HepG2 (cell line): ENCODE data around the gene GRID1. TPM values are rescaled to one million over a fixed set of nuclear protein-coding genes. Genes with fewer than 3 reads are reported as not detected.
A peak's percentile ranks its signal among the peaks of the same experiment; 100 is the strongest.

Experiments used
- ATAC-seq: fragments of 200-7000 bp; cut with Tn5 transposase; 3 replicates; pipeline ENCODE4 v1.9.1; 2020; ENCODE audit warnings: mild to moderate bottlenecking, moderate library complexity
- BruUV-seq: library from RNA; stranded (reverse); fragments of 400-500 nt; replicated peaks from 2 replicates; lab custom pipeline; 2021; lab: Mats Ljungman, UMichigan
- CTCF ChIA-PET: fragments of 300-600 bp; formaldehyde crosslinking; extraction: SDS; loops from one replicate; lab custom pipeline; 2021; ENCODE audit warnings: low total read pairs, inconsistent platforms, low intra/inter-chr PET ratio; lab: Yijun Ruan, JAX
- POLR2A ChIA-PET: fragments of 350-600 bp; sonication (Branson Sonifier 250); formaldehyde crosslinking; loops from one replicate; lab custom pipeline; 2020; ENCODE audit warnings: antibody characterized with exemption, inconsistent platforms; lab: Yijun Ruan, JAX
- DNase-seq: peaks from one replicate; pipeline ENCODE4 v3.0.0-alpha.2; 2015; ENCODE audit warnings: low spot score
- FAIRE-seq: peaks from 3 replicates; lab custom pipeline; 2011; peaks lifted over from hg19 to GRCh38; lab: Jason Lieb, UNC
- H2AFZ ChIP-seq: one replicate; pipeline ENCODE4 v1.6.1; 2011; ENCODE audit warnings: low read length, inconsistent platforms
- H3K27ac ChIP-seq: fragments of 300-600 bp; 3 replicates; pipeline ENCODE4 v1.8.0; 2011; ENCODE audit warnings: mixed run types, mild to moderate bottlenecking, mixed read lengths, low read length, inconsistent platforms; ENCODE audit not compliant: insufficient read depth; ENCODE audit errors: extremely low read length
- H3K27me3 ChIP-seq, 2 experiments: fragments of 200-600 bp in 1 of 2; 2 replicates in 1 of 2; 3 replicates in 1 of 2; pipeline versions ENCODE4 v1.6.0 to v1.8.0; 2011; ENCODE audit warnings: low read length in 2 of 2, mild to moderate bottlenecking in 2 of 2, moderate library complexity in 2 of 2, inconsistent platforms in 1 of 2; ENCODE audit not compliant: insufficient read depth in 2 of 2, control insufficient read depth in 1 of 2
- H3K36me3 ChIP-seq, 2 experiments: fragments of 200-600 bp in 1 of 2; replicated peaks in 1 of 2; 2 replicates in 1 of 2; 3 replicates in 1 of 2; pipeline versions ENCODE4 v1.5.1 to v1.8.0; 2011; ENCODE audit warnings: low read length in 2 of 2, inconsistent platforms in 1 of 2; ENCODE audit not compliant: insufficient read depth in 2 of 2, control insufficient read depth in 1 of 2
- H3K4me1 ChIP-seq: 2 replicates; pipeline ENCODE4 v1.5.1; 2012; ENCODE audit warnings: low read length, inconsistent platforms; ENCODE audit not compliant: insufficient read depth
- H3K4me2 ChIP-seq: 2 replicates; pipeline ENCODE4 v1.6.0; 2011; ENCODE audit warnings: low read depth, low read length, inconsistent platforms
- H3K4me3 ChIP-seq, 3 experiments: fragments of 200-600 bp in 1 of 3; sonication (generic), shearing (Covaris generic) in 1 of 3; replicated peaks in 1 of 3; 2 replicates each; pipeline ENCODE4 v1.5.1; 2011 to 2016; ENCODE audit warnings: low read length in 3 of 3, inconsistent platforms in 2 of 3, low read depth in 2 of 3, mild to moderate bottlenecking in 2 of 3, control low read depth in 1 of 3, mixed read lengths in 1 of 3; ENCODE audit not compliant: insufficient read depth in 1 of 3
- H3K79me2 ChIP-seq: one replicate; pipeline ENCODE4 v1.6.1; 2011; ENCODE audit warnings: low read length, inconsistent platforms; ENCODE audit not compliant: insufficient read depth
- H3K9ac ChIP-seq: 2 replicates; pipeline ENCODE4 v1.6.0; 2011; ENCODE audit warnings: mild to moderate bottlenecking, low read depth, low read length, inconsistent platforms; ENCODE audit not compliant: insufficient read depth
- H3K9me3 ChIP-seq: 2 replicates; pipeline ENCODE4 v1.5.1; 2012; ENCODE audit warnings: mild to moderate bottlenecking, low read length
- H4K20me1 ChIP-seq: 2 replicates; pipeline ENCODE4 v1.6.0; 2011; ENCODE audit warnings: inconsistent platforms, mild to moderate bottlenecking, low read length, moderate library complexity; ENCODE audit not compliant: insufficient read depth
- ARNT2 ChIP-seq: sonication (generic); formaldehyde crosslinking; IDR thresholded peaks from 2 replicates; pipeline ENCODE4 v1.8.0; 2022; ENCODE audit warnings: mild to moderate bottlenecking, low read depth, missing genetic modification reagents, moderate library complexity
- ATM ChIP-seq: fragments of 450-650 bp; IDR thresholded peaks from 2 replicates; pipeline ENCODE4 v1.7.1; 2017; ENCODE audit warnings: mild to moderate bottlenecking, borderline replicate concordance
- CEBPB ChIP-seq: IDR thresholded peaks from 2 replicates; pipeline ENCODE4 v1.6.1; 2011; ENCODE audit warnings: low read depth, low read length, improper control_type of control experiment, borderline replicate concordance
- FOSL2 ChIP-seq: sonication (generic); formaldehyde crosslinking; IDR thresholded peaks from 2 replicates; pipeline ENCODE4 v1.4.0; 2020; ENCODE audit warnings: missing genetic modification reagents
- HNRNPH1 ChIP-seq: fragments of 200-400 bp; formaldehyde crosslinking; optimal IDR thresholded peaks from 2 replicates; pipeline ENCODE3; 2017; ENCODE audit warnings: mild to moderate bottlenecking, low read depth, low read length
- NCOA5 ChIP-seq: sonication (generic); formaldehyde crosslinking; IDR thresholded peaks from 2 replicates; pipeline ENCODE4 v1.4.0; 2020; ENCODE audit warnings: missing genetic modification reagents
- PLSCR1 ChIP-seq: sonication (generic); formaldehyde crosslinking; IDR thresholded peaks from 2 replicates; pipeline ENCODE4 v1.5.0; 2020; ENCODE audit warnings: missing genetic modification reagents, mild to moderate bottlenecking, borderline replicate concordance
- STAG1 ChIP-seq: sonication (generic); formaldehyde crosslinking; IDR thresholded peaks from 2 replicates; pipeline ENCODE4 v1.4.0; 2020; ENCODE audit warnings: missing genetic modification reagents
- ZNF124 ChIP-seq: sonication (generic); formaldehyde crosslinking; IDR thresholded peaks from 2 replicates; pipeline ENCODE4 v1.4.0; 2020; ENCODE audit warnings: missing genetic modification reagents
- ZNF614 ChIP-seq: IDR thresholded peaks from 2 replicates; pipeline ENCODE4 v1.6.1; 2018; ENCODE audit warnings: missing biosample characterization, missing genetic modification reagents, inconsistent platforms, borderline replicate concordance
- ZNF776 ChIP-seq: sonication (generic); formaldehyde crosslinking; IDR thresholded peaks from 2 replicates; pipeline ENCODE4 v1.4.0; 2020; ENCODE audit warnings: mild to moderate bottlenecking, missing genetic modification reagents
- WGBS: methylation state at CpG from one replicate; pipeline ENCODE4 v1.1.6; 2017; ENCODE audit warnings: low lambda C conversion rate; 5-methylcytosine and 5-hydroxymethylcytosine counted together
- in situ Hi-C: cut with HindIII; loops from 2 replicates; pipeline ENCODE4 v1.10.0; 2017; ENCODE audit warnings: low pct_unique_long_range_greater_than_20kb; ENCODE audit not compliant: extremely low pct_ligation_motif_present
- intact Hi-C: fragments of 100-400 bp; cut with micrococcal nuclease; formaldehyde crosslinking; loops from one replicate; pipeline ENCODE4 v1.10.0; 2022; ENCODE audit not compliant: unreplicated experiment
- polyA plus RNA-seq, 8 experiments: library from polyadenylated mRNA; depleted of rRNA in 3 of 8; stranded (reverse) in 7 of 8; unstranded in 1 of 8; fragments of >200 nt; fragmentation: Illumina TruSeq in 4 of 8; extraction: Trizol in 4 of 8; gene quantifications; 2 replicates each; pipeline versions ENCODE4 v1.2.1 to v1.2.3, GENCODE V29; 2011 to 2016; ENCODE audit warnings: low read depth in 4 of 8, missing spikeins in 1 of 8, mixed read lengths in 1 of 8; ENCODE audit not compliant: insufficient read depth in 1 of 8
- total RNA-seq, 5 experiments: library from RNA; depleted of rRNA; stranded (reverse); fragments of >200 nt; fragmentation: Illumina TruSeq; extraction: Trizol; gene quantifications; 2 replicates each; pipeline ENCODE4 v1.2.3, GENCODE V29; 2016; ENCODE audit warnings: low read depth in 1 of 5
- TF ChIP-seq, protein P1 (sequence below): sonication (generic); formaldehyde crosslinking; IDR thresholded peaks from 2 replicates; pipeline ENCODE4 v1.8.0; 2022; ENCODE audit warnings: missing genetic modification reagents, mild to moderate bottlenecking, borderline replicate concordance
- TF ChIP-seq, protein P2 (sequence below): sonication (generic); formaldehyde crosslinking; conservative IDR thresholded peaks from 2 replicates; pipeline ENCODE4 v1.5.0; 2020; ENCODE audit warnings: missing genetic modification reagents

The GRID1 gene
- total and polyA plus RNA-seq, 2 of the 13 experiments (the other 11 are each of a cell fraction or from before 2014, with no cell fraction given), result 0.05 TPM; not detected in 1

GRCh38 chr10:86024281-86025041 is 342.1 kb downstream of the GRID1 start:
- POLR2A ChIA-PET, result no interaction called here
- CTCF ChIA-PET, result no interaction called here
- Histone ChIP-seq H3K27ac (no peak overlapping the region), H3K4me1 (no peaks in the 10 kb centered on the region), H3K9ac (no peak overlapping the region), H2AFZ (no peak overlapping the region), H3K4me2 (no peak overlapping the region), H3K4me3 (no peak overlapping the region), H3K27me3 (no peaks in the 10 kb centered on the region; a peak in 1 of 5 replicates), H3K79me2 (no peaks in the 10 kb centered on the region), H4K20me1 (no peaks in the 10 kb centered on the region), H3K9me3 (no peaks in the 10 kb centered on the region), H3K36me3 (no peaks in the 10 kb centered on the region)
- in situ Hi-C loops, result no loop called here
- whole genome bisulfite sequencing, result 35% methylated on average over 8 of the region's 8 CpGs
- DNase-seq (no peak), ATAC-seq (peak; percentile 51; the same call in 2 of the 3 replicates), FAIRE-seq (no peak)
- intact Hi-C loops, result no loop called here
- no TSS peak for BruUV-seq
- TF ChIP-seq STAG1, result no peak
- TF ChIP-seq, protein P1, sequence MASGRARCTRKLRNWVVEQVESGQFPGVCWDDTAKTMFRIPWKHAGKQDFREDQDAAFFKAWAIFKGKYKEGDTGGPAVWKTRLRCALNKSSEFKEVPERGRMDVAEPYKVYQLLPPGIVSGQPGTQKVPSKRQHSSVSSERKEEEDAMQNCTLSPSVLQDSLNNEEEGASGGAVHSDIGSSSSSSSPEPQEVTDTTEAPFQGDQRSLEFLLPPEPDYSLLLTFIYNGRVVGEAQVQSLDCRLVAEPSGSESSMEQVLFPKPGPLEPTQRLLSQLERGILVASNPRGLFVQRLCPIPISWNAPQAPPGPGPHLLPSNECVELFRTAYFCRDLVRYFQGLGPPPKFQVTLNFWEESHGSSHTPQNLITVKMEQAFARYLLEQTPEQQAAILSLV (CRISPR knock-in tag), result no peak
- TF ChIP-seq ATM, result no peak
- TF ChIP-seq PLSCR1 (CRISPR knock-in tag), result no peak
- TF ChIP-seq ZNF614 (CRISPR knock-in tag), result no peak
- TF ChIP-seq CEBPB, result no peak
- no peak for TF ChIP-seq ZNF776 (CRISPR knock-in tag)
- TF ChIP-seq HNRNPH1, result no peak
- no peak for TF ChIP-seq FOSL2 (CRISPR knock-in tag)
- TF ChIP-seq ZNF124, result no peak
- TF ChIP-seq ARNT2 (CRISPR knock-in tag), result no peak
- no peak for TF ChIP-seq NCOA5 (CRISPR knock-in tag)
- TF ChIP-seq, protein P2, sequence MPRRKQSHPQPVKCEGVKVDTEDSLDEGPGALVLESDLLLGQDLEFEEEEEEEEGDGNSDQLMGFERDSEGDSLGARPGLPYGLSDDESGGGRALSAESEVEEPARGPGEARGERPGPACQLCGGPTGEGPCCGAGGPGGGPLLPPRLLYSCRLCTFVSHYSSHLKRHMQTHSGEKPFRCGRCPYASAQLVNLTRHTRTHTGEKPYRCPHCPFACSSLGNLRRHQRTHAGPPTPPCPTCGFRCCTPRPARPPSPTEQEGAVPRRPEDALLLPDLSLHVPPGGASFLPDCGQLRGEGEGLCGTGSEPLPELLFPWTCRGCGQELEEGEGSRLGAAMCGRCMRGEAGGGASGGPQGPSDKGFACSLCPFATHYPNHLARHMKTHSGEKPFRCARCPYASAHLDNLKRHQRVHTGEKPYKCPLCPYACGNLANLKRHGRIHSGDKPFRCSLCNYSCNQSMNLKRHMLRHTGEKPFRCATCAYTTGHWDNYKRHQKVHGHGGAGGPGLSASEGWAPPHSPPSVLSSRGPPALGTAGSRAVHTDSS (CRISPR knock-in tag), result no peak
